Renal cortical epithelial cell (primary cell): ENCODE data around the gene CHRNA10. TPM values are rescaled to one million over a fixed set of nuclear protein-coding genes. Genes with fewer than 3 reads are reported as not detected.

ENCODE experiments used
- DNase-seq: peaks from one replicate; pipeline ENCODE4 v3.0.0-alpha.2; 2011; ENCODE audit warnings: low read depth
- total RNA-seq: library from RNA; depleted of rRNA; stranded (reverse); fragments of >200 nt; gene quantifications from 2 replicates; pipeline ENCODE4 v1.2.3, GENCODE V29; 2014

The CHRNA10 gene
- total RNA-seq, 1 donor from 2014 or later = 0.45 TPM

- DNase-seq = peak; percentile 9
Measured at GRCh38 chr11:3632070-3632660, 39.0 kb downstream of the CHRNA10 start.

- DNase-seq = peak; percentile 7
Measured at GRCh38 chr11:3631331-3631730, 39.9 kb downstream of the CHRNA10 start.

- DNase-seq = peak; percentile 96
Measured at GRCh38 chr11:3627291-3627690, 43.9 kb downstream of the CHRNA10 start.

- DNase-seq = no peak
Measured at GRCh38 chr11:3626250-3626960, 44.8 kb downstream of the CHRNA10 start.

- no peak for DNase-seq
Measured at GRCh38 chr11:3623767-3624458, 47.3 kb downstream of the CHRNA10 start.

GRCh38 chr11:3623121-3623520, 48.1 kb downstream of the CHRNA10 start:
- no peak for DNase-seq

- DNase-seq = no peak
Measured at GRCh38 chr11:3622521-3622920, 48.7 kb downstream of the CHRNA10 start.

GRCh38 chr11:3617990-3618389, 53.2 kb downstream of the CHRNA10 start:
- DNase-seq = no peak

- no peak for DNase-seq
Measured at GRCh38 chr11:3616721-3617460, 54.3 kb downstream of the CHRNA10 start.

GRCh38 chr11:3615998-3616397, 55.2 kb downstream of the CHRNA10 start:
- DNase-seq = no peak

Other genes with a start within 250 kb of the CHRNA10 start
- not detected in 2 replicates for gene ART5, start 29.4 kb downstream of the CHRNA10 start, total RNA-seq
- gene ART1, start 26.3 kb downstream of the CHRNA10 start, total RNA-seq = not detected in 2 replicates
- 125 and 159 TPM in 2 replicates for gene NUP98, start 126.2 kb upstream of the CHRNA10 start, total RNA-seq
- 7.1 and 18.7 TPM in 2 replicates for gene PGAP2, start 137.2 kb upstream of the CHRNA10 start, total RNA-seq
- 5.6 and 20.5 TPM in 2 replicates for gene RHOG, start 169.6 kb upstream of the CHRNA10 start, total RNA-seq
- gene STIM1, start 184.3 kb upstream of the CHRNA10 start, total RNA-seq = 38.9 and 82.6 TPM in 2 replicates